HG03175 (cell line): ENCODE results near the gene PI4KA.
"Not testable (repeated sequence)": the region's sequence is repeated elsewhere in the genome, so short reads cannot be mapped to it uniquely, and the experiment has no call there.

Experiments used
- ATAC-seq: cut with Tn5 transposase; IDR thresholded peaks from one replicate; pipeline ENCODE4 v1.9.1; 2021; ENCODE audit warnings: mild to moderate bottlenecking, moderate library complexity; ENCODE audit not compliant: unreplicated experiment

Gene PI4KA

GRCh38 chr22:20779014-20779817 is 79.4 kb downstream of the PI4KA start:
- ATAC-seq = no peak

- ATAC-seq = no peak
These were observed 81.0 kb downstream of the PI4KA start for GRCh38 chr22:20777420-20778177.

- ATAC-seq = no peak
These were observed 81.8 kb downstream of the PI4KA start for GRCh38 chr22:20776624-20777405.

- ATAC-seq = no peak
These were observed 83.2 kb downstream of the PI4KA start for GRCh38 chr22:20775342-20775895.

GRCh38 chr22:20774882-20775281 is 83.7 kb downstream of the PI4KA start:
- ATAC-seq = no peak

- ATAC-seq = no peak
These were observed 84.8 kb downstream of the PI4KA start, which contains the start of gene SERPIND1 for GRCh38 chr22:20773793-20774212. Gene SERPIND1 (plus strand): TSS chr22:20774113. CDS start chr22:20779313, 5,200 bp downstream.

GRCh38 chr22:20771918-20772625 is 86.5 kb downstream of the PI4KA start:
- no peak for ATAC-seq

GRCh38 chr22:20769496-20769826 is 89.2 kb downstream of the PI4KA start:
- not testable (repeated sequence) for ATAC-seq

GRCh38 chr22:20766530-20766929 is 92.1 kb downstream of the PI4KA start:
- no peak for ATAC-seq

DNA sequence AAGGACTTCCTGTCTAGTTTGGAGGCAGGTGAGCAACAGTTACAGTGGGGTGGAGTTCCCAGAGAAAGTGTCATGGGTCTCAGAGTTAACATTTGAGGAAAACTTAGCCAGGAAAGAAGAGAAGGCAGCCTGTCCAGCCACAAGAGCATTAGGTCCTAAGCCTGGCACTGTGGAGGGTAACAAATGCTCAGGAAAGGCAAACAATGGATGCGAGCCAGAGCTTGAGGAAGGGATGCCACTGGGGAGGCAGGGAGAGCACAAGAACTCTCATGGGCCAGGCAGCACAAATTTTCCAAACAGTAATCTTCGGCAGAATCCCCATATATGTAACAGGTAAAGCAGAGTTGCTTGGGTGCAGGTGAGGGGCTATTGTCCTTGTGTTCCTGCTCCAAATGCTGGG is 92.7 kb downstream of the PI4KA start:
- no peak for ATAC-seq

DNA sequence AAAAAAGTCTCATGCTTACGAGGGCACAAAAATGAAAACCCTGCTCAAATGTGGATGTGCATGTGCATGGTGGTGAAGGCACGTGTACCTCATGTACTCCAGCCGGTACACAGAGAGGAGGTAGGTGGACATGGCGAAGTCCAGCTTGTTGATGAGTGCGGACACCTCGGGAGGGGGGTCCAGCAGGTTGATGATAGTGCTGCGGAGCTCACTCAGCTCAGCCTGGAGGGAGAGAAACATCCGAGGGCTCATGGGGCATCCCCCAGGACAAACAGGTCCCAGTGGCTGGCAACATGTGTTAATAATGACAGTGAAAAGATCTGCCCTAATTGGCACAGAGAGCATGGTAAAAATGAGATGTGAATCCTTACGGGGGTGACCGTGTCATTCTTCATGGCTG is 93.9 kb downstream of the PI4KA start:
- ATAC-seq = no peak

- no peak for ATAC-seq
These were observed 94.2 kb downstream of the PI4KA start for GRCh38 chr22:20764471-20764720.

GRCh38 chr22:20763630-20764470 is 94.8 kb downstream of the PI4KA start:
- ATAC-seq = no peak

GRCh38 chr22:20762233-20762796 is 96.3 kb downstream of the PI4KA start:
- no peak for ATAC-seq

- no peak for ATAC-seq
These were observed 97.1 kb downstream of the PI4KA start for GRCh38 chr22:20761536-20761935.

DNA sequence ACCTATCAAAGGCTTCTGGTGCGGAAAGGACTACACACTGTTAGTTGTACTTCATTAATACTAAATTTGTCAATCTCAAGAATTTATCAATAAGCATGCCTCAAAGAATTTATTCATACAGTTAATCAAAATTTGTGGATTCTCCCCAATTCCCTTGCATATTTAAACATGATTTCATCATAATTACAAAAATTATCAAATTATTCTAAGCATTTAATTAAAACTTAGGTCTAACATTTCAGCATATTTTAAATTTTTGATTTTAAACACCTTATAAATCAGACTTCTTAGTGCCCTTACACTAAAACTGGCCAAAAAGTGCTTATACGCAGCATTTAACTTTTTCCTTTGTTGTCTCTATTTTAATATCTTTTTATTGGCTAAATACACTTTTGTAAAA is 98.5 kb downstream of the PI4KA start:
- ATAC-seq = no peak

- ATAC-seq = no peak
These were observed 99.9 kb downstream of the PI4KA start for GRCh38 chr22:20758688-20759087.

- no peak for ATAC-seq
These were observed 101.8 kb downstream of the PI4KA start for GRCh38 chr22:20756846-20757245.

DNA sequence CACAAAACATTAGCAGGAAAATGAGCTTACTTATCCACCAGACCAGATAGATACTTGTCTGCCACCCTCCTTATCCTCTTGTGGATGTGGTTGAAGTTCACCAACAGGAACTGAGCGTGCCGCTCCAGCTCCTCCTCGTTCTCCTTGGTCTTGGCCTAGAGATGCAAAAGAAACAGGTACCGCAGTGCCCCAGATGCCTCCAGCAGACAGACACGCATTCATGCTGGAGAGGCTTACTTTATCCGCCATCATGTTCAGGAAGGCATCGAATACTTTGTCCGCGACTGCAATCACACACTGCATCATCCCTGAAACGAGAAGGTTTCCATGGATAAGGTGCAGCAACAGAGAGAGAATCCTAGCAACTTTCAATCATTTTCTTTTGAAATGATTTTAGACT is 105.7 kb downstream of the PI4KA start:
- no peak for ATAC-seq
